Neutrophil (primary cell): ENCODE data around the gene PERM1.
A peak's percentile ranks its signal among the peaks of the same experiment; 100 is the strongest.

Experiments used
- H3K27ac ChIP-seq: fragments of 200-600 bp; sonication (generic); 2 replicates; pipeline ENCODE4 v1.5.1; 2016; ENCODE audit warnings: mild to moderate bottlenecking, moderate library complexity
- H3K27me3 ChIP-seq: fragments of 200-600 bp; sonication (generic); 2 replicates; pipeline ENCODE4 v1.6.0; 2016; ENCODE audit warnings: mild to moderate bottlenecking
- H3K36me3 ChIP-seq: fragments of 200-600 bp; sonication (generic); 2 replicates; pipeline ENCODE4 v1.5.1; 2017
- H3K4me1 ChIP-seq, 2 experiments: fragments of 200-600 bp in 1 of 2; sonication (generic) in 1 of 2; 1 replicate in 1 of 2; 2 replicates in 1 of 2; pipeline versions ENCODE4 v1.5.1 to v1.6.1; 2013 to 2016; ENCODE audit warnings: low read depth in 1 of 2, low read length in 1 of 2, mild to moderate bottlenecking in 1 of 2, moderate library complexity in 1 of 2; ENCODE audit not compliant: control insufficient read depth in 1 of 2, insufficient read depth in 1 of 2
- H3K4me3 ChIP-seq, 2 experiments: fragments of 200-600 bp in 1 of 2; sonication (generic) in 1 of 2; 1 replicate in 1 of 2; 2 replicates in 1 of 2; pipeline ENCODE4 v1.5.1; 2013 to 2016; ENCODE audit warnings: low read depth in 1 of 2, low read length in 1 of 2, mild to moderate bottlenecking in 1 of 2, moderate library complexity in 1 of 2
- H3K9me3 ChIP-seq: fragments of 200-600 bp; sonication (generic); 2 replicates; pipeline ENCODE4 v1.5.1; 2016
- TF ChIP-seq, protein P1 (sequence below): fragments of 200-600 bp; sonication (generic); IDR thresholded peaks from 2 replicates; pipeline ENCODE4 v1.5.1; 2016; ENCODE audit warnings: antibody characterized with exemption

Gene PERM1

GRCh38 chr1:967466-968343 lies 14.2 kb downstream of the PERM1 start:
- no peak overlapping the region for H3K27ac ChIP-seq
- peaks cover 13% of the 10 kb centered on the region in 2 experiments for H3K4me1 ChIP-seq

GRCh38 chr1:966704-967300 lies 15.1 kb downstream of the PERM1 start:
- peaks cover 84% of the 10 kb centered on the region for H3K27me3 ChIP-seq

More at GRCh38 chr1:967466-968343, 14.2 kb downstream of the PERM1 start:
- Histone ChIP-seq H3K4me3 (peak overlapping the region in 1 of 2 experiments; percentile 67), H3K36me3 (no peaks in the 10 kb centered on the region), H3K27me3 (peaks cover 84% of the 10 kb centered on the region), H3K9me3 (no peaks in the 10 kb centered on the region)
- TF ChIP-seq, protein P1, sequence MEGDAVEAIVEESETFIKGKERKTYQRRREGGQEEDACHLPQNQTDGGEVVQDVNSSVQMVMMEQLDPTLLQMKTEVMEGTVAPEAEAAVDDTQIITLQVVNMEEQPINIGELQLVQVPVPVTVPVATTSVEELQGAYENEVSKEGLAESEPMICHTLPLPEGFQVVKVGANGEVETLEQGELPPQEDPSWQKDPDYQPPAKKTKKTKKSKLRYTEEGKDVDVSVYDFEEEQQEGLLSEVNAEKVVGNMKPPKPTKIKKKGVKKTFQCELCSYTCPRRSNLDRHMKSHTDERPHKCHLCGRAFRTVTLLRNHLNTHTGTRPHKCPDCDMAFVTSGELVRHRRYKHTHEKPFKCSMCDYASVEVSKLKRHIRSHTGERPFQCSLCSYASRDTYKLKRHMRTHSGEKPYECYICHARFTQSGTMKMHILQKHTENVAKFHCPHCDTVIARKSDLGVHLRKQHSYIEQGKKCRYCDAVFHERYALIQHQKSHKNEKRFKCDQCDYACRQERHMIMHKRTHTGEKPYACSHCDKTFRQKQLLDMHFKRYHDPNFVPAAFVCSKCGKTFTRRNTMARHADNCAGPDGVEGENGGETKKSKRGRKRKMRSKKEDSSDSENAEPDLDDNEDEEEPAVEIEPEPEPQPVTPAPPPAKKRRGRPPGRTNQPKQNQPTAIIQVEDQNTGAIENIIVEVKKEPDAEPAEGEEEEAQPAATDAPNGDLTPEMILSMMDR: no peak

GRCh38 chr1:966135-966703 lies 15.7 kb downstream of the PERM1 start, which contains the start of gene PLEKHN1:
Gene PLEKHN1 (plus strand): TSS chr1:966482. CDS start chr1:966532, 50 bp downstream.
- TF ChIP-seq, protein P1: no peak
- Histone ChIP-seq H3K27ac (peak within 1 kb of the TSS; percentile 9), H3K27me3 (peaks cover 84% of the 10 kb centered on the region), H3K36me3 (no peaks in the 10 kb centered on the region), H3K9me3 (no peaks in the 10 kb centered on the region), H3K4me3 (peak within 1 kb of the TSS; percentile 62 to 67), H3K4me1 (peaks cover 15 to 17% of the 10 kb centered on the region in 2 experiments)

More at GRCh38 chr1:966704-967300, 15.1 kb downstream of the PERM1 start:
- Histone ChIP-seq H3K36me3 (no peaks in the 10 kb centered on the region), H3K9me3 (no peaks in the 10 kb centered on the region), H3K27ac (peak overlapping the region; percentile 9), H3K4me1 (peaks cover 13% of the 10 kb centered on the region in 2 experiments), H3K4me3 (peak overlapping the region; percentile 62 to 67)
- TF ChIP-seq, protein P1: no peak

GRCh38 chr1:965526-966134 lies 16.3 kb downstream of the PERM1 start:
- Histone ChIP-seq H3K27ac (no peak overlapping the region), H3K4me3 (peak overlapping the region in 1 of 2 experiments; percentile 67)

More at GRCh38 chr1:965526-966134, 16.3 kb downstream of the PERM1 start:
- TF ChIP-seq, protein P1: no peak
- peaks cover 83% of the 10 kb centered on the region for H3K27me3 ChIP-seq
- H3K9me3 ChIP-seq: no peaks in the 10 kb centered on the region
- no peaks in the 10 kb centered on the region for H3K36me3 ChIP-seq
- H3K4me1 ChIP-seq: peaks cover 18 to 20% of the 10 kb centered on the region in 2 experiments
